HG03432 (cell line): Measurements from ENCODE around the gene ASB12.

ENCODE experiments used
- ATAC-seq: cut with Tn5 transposase; IDR thresholded peaks from one replicate; pipeline ENCODE4 v1.9.1; 2021; ENCODE audit warnings: mild to moderate bottlenecking, moderate library complexity; ENCODE audit not compliant: unreplicated experiment

The ASB12 gene

GRCh38 chrX:64187762-64188150 is 42.7 kb downstream of the ASB12 start:
- ATAC-seq: no peak

- no peak for ATAC-seq
These were observed 43.2 kb downstream of the ASB12 start for GRCh38 chrX:64186974-64187761.

GRCh38 chrX:64184396-64184795 is 46.0 kb downstream of the ASB12 start:
- ATAC-seq: no peak

GRCh38 chrX:64182208-64182607 is 48.2 kb downstream of the ASB12 start:
- no peak for ATAC-seq

GRCh38 chrX:64176876-64177275 is 53.5 kb downstream of the ASB12 start:
- ATAC-seq: no peak
